ENCODE results near the gene SCN10A. TPM values are rescaled to one million over a fixed set of nuclear protein-coding genes. Genes with fewer than 3 reads are reported as not detected.

Gene SCN10A
- total RNA-seq, 2 donors from 2014 or later, result not detected

DNA sequence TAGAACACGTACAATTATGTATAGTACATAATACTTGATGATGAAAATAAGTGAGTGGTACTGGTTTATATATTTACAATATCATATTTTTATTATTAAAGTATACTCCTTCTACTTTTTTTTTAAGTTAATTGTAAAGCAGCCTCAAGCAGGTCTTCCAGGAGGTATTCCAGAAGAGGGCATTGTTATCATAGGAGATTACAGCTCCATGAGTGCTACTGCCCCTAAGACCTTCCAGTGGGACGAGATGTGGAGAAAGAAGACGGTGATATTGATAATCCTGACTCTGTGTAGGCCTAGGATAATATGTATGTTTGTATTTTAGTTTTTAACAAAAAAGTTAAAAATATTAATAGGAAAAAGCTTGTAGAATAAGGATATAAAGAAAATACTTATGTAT lies 126.2 kb downstream of the SCN10A start:
- H3K9ac ChIP-seq (ENCODE audit: extremely low read depth, low read length, poor library complexity, severe bottlenecking), result no peak overlapping the region
- H3K4me1 ChIP-seq (ENCODE audit: control insufficient read depth, insufficient read depth, low read length), result no peaks in the 10 kb centered on the region
- WGBS, 2 experiments (ENCODE audit: insufficient coverage in 1 of 2, insufficient read length in 1 of 2), result 90 to 100% methylated on average over 2 of the region's 3 CpGs
- DNase-seq, result no peak
- Mint-ChIP-seq H3K4me1 (peaks cover 2% of the 10 kb centered on the region), H3K27ac (no peak overlapping the region), H3K36me3 (ENCODE audit: low read depth) (no peaks in the 10 kb centered on the region), H3K9me3 (no peaks in the 10 kb centered on the region), H3K27me3 (ENCODE audit: insufficient read depth) (peaks cover 3% of the 10 kb centered on the region), H3K4me3 (no peak overlapping the region)
- no peak overlapping the region for H3K27ac ChIP-seq (ENCODE audit: low read depth, low read length)
- H3K36me3 ChIP-seq (ENCODE audit: control insufficient read depth, insufficient read depth, low read length), result no peaks in the 10 kb centered on the region
- no peaks in the 10 kb centered on the region for H3K9me3 ChIP-seq (ENCODE audit: control insufficient read depth, low read length)
- no peak overlapping the region for H3K4me3 ChIP-seq (ENCODE audit: low read length)
- H3K27me3 ChIP-seq (ENCODE audit: control insufficient read depth, insufficient read depth, low read length, poor library complexity, severe bottlenecking), result no peaks in the 10 kb centered on the region
- TF ChIP-seq, protein P1, sequence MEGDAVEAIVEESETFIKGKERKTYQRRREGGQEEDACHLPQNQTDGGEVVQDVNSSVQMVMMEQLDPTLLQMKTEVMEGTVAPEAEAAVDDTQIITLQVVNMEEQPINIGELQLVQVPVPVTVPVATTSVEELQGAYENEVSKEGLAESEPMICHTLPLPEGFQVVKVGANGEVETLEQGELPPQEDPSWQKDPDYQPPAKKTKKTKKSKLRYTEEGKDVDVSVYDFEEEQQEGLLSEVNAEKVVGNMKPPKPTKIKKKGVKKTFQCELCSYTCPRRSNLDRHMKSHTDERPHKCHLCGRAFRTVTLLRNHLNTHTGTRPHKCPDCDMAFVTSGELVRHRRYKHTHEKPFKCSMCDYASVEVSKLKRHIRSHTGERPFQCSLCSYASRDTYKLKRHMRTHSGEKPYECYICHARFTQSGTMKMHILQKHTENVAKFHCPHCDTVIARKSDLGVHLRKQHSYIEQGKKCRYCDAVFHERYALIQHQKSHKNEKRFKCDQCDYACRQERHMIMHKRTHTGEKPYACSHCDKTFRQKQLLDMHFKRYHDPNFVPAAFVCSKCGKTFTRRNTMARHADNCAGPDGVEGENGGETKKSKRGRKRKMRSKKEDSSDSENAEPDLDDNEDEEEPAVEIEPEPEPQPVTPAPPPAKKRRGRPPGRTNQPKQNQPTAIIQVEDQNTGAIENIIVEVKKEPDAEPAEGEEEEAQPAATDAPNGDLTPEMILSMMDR (conservative IDR thresholded peaks at IDR 0.05), result no peak

DNA sequence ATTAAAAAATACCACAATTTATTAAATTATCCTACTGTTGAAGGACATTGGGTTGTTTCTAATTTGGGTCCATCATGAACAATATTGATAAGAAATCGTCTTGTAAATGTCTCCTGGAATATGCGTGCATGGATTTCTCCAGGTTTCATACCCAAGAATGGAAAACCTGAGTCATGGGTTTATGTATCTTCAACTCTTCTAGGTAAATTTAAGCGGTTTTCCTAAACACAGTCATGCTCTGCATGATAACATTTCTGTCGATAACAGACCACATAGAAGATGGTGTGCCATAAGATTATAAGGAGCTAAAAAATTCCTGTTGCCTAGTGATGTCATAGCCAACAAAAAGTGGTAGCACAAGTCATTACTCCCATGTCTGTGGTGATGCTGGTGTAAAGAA lies 126.7 kb downstream of the SCN10A start:
- peaks cover 2% of the 10 kb centered on the region for H3K4me1 Mint-ChIP-seq
- no peaks in the 10 kb centered on the region for H3K36me3 ChIP-seq (ENCODE audit: control insufficient read depth, insufficient read depth, low read length)
- no peak for DNase-seq
- H3K9me3 Mint-ChIP-seq, result no peaks in the 10 kb centered on the region
- H3K27ac Mint-ChIP-seq, result no peak overlapping the region
- TF ChIP-seq, protein P1 (conservative IDR thresholded peaks at IDR 0.05), result no peak
- H3K9ac ChIP-seq (ENCODE audit: extremely low read depth, low read length, poor library complexity, severe bottlenecking), result no peak overlapping the region
- H3K27me3 Mint-ChIP-seq (ENCODE audit: insufficient read depth), result peaks cover 8% of the 10 kb centered on the region
- H3K27me3 ChIP-seq (ENCODE audit: control insufficient read depth, insufficient read depth, low read length, poor library complexity, severe bottlenecking), result no peaks in the 10 kb centered on the region
- H3K36me3 Mint-ChIP-seq (ENCODE audit: low read depth), result no peaks in the 10 kb centered on the region
- no peaks in the 10 kb centered on the region for H3K4me1 ChIP-seq (ENCODE audit: control insufficient read depth, insufficient read depth, low read length)
- WGBS, 2 experiments (ENCODE audit: insufficient coverage in 1 of 2, insufficient read length in 1 of 2), result 95 to 96% methylated on average over 4 of the region's 4 CpGs
- H3K4me3 Mint-ChIP-seq, result no peak overlapping the region
- H3K4me3 ChIP-seq (ENCODE audit: low read length), result no peak overlapping the region
- H3K27ac ChIP-seq (ENCODE audit: low read depth, low read length), result no peak overlapping the region
- H3K9me3 ChIP-seq (ENCODE audit: control insufficient read depth, low read length), result no peaks in the 10 kb centered on the region

DNA sequence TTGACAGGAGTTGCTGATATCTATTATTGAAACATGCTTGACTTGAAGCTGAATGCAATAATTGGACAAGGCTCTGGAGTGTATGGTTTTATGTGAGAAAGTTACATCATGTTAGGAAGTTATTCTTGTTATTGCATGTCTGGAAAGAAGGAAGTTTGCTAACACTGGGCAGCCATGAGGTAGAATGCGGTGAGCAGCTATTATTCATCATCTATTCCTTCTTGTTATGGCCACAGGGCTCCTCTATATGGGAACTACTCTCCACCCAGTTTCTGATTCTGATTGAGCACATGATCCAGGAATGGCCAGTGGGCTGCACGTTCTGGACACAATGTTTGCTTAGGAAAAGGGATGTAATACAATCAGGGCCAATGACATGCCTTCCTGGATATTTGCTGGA lies 128.7 kb downstream of the SCN10A start:
- WGBS, 2 experiments (ENCODE audit: insufficient coverage in 1 of 2, insufficient read length in 1 of 2), result 84 to 100% methylated on average over 1 to 2 of the region's 2 CpGs
- TF ChIP-seq, protein P1 (conservative IDR thresholded peaks at IDR 0.05), result no peak

More for the DNA sequence above, 128.7 kb downstream of the SCN10A start:
- no peaks in the 10 kb centered on the region for H3K4me1 ChIP-seq (ENCODE audit: control insufficient read depth, insufficient read depth, low read length)
- Mint-ChIP-seq H3K36me3 (ENCODE audit: low read depth) (no peaks in the 10 kb centered on the region), H3K4me1 (peaks cover 2% of the 10 kb centered on the region), H3K27ac (no peak overlapping the region), H3K9me3 (no peaks in the 10 kb centered on the region), H3K27me3 (ENCODE audit: insufficient read depth) (peaks cover 24% of the 10 kb centered on the region), H3K4me3 (no peak overlapping the region)
- no peaks in the 10 kb centered on the region for H3K36me3 ChIP-seq (ENCODE audit: control insufficient read depth, insufficient read depth, low read length)
- H3K27me3 ChIP-seq (ENCODE audit: control insufficient read depth, insufficient read depth, low read length, poor library complexity, severe bottlenecking), result peaks cover 7% of the 10 kb centered on the region
- H3K4me3 ChIP-seq (ENCODE audit: low read length), result no peak overlapping the region
- H3K9ac ChIP-seq (ENCODE audit: extremely low read depth, low read length, poor library complexity, severe bottlenecking), result no peak overlapping the region
- H3K9me3 ChIP-seq (ENCODE audit: control insufficient read depth, low read length), result no peaks in the 10 kb centered on the region
- H3K27ac ChIP-seq (ENCODE audit: low read depth, low read length), result no peak overlapping the region
- DNase-seq, result no peak

Measured in endodermal cell (in vitro differentiated cells).